Measurements from ENCODE around the gene SLC23A2. TPM values are rescaled to one million over a fixed set of nuclear protein-coding genes. Genes with fewer than 3 reads are reported as not detected.

The SLC23A2 gene
- total RNA-seq, 1 experiment from 2014 or later: 24.0 TPM

DNA sequence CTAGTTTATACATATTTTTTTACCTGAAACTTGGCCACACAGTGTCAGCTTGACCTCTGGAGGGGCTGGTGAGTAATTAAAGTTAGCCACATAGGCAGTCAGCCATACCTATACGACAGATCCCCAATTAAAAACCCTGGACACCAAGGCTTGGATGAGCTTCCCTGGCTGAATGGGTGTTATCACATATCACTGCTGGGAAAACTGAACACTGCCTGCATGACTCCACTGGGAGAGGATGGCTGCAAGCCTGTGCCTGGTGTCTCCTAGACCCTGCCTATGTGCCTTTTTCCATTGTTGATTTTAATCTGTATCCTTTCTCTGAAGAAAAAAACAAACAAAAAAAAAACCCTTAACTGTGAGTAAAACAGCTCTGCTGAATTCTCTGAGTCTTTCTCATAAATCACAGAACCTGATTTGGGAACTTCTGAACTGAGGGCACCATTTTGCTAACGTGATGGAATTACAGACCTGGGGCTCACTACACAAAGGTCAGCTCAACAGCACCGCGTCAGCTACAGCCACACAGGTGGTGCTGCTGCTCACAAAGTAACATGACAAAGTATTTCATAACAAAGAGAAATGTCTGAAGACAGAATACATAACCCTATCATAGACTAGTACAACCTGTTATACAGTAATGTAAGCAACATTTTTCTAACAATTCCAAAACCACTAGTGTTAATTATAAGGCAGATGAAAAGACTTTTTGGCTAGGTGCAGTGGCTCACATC is 97.0 kb downstream of the SLC23A2 start:
- no peak for DNase-seq (ENCODE audit: unreplicated experiment)
- intact Hi-C loops (cut with micrococcal nuclease): no loop called here
- no peaks in the 10 kb centered on the region for H3K27me3 Mint-ChIP-seq (ENCODE audit: insufficient read depth, unreplicated experiment)
- H3K9me3 Mint-ChIP-seq (ENCODE audit: unreplicated experiment): peaks cover 7% of the 10 kb centered on the region
- no peak overlapping the region for H3K4me3 Mint-ChIP-seq (ENCODE audit: unreplicated experiment)
- CTCF ChIA-PET: interaction anchor here (0.6 to 1.4 kb wide), 3 partner anchors 19 to 1274 kb away, joined by 3 to 6 read pairs (median 4); no protein-coding TSS in a partner anchor
- BruUV-seq (replicated peaks): no TSS peak
- POLR2A ChIA-PET: interaction anchor here (0.8 kb wide), 1 partner anchor 12 kb away, joined by 3 read pairs; no protein-coding TSS in a partner anchor
- no peak overlapping the region for H3K27ac Mint-ChIP-seq (ENCODE audit: low read depth, unreplicated experiment)
- peaks cover 10% of the 10 kb centered on the region for H3K36me3 Mint-ChIP-seq (ENCODE audit: insufficient read depth, unreplicated experiment)
- H3K4me1 Mint-ChIP-seq (ENCODE audit: insufficient read depth, unreplicated experiment): peaks cover 9% of the 10 kb centered on the region
- TF ChIP-seq CTCF (IDR thresholded peaks at IDR 0.05; ENCODE audit: unreplicated experiment): no peak

- no peak overlapping the region for H3K27ac Mint-ChIP-seq (ENCODE audit: low read depth, unreplicated experiment)
- no peak for TF ChIP-seq CTCF (IDR thresholded peaks at IDR 0.05; ENCODE audit: unreplicated experiment)
- H3K9me3 Mint-ChIP-seq (ENCODE audit: unreplicated experiment): peaks cover 4% of the 10 kb centered on the region
- peaks cover 24% of the 10 kb centered on the region for H3K4me1 Mint-ChIP-seq (ENCODE audit: insufficient read depth, unreplicated experiment)
- H3K36me3 Mint-ChIP-seq (ENCODE audit: insufficient read depth, unreplicated experiment): peaks cover 15% of the 10 kb centered on the region
- no peaks in the 10 kb centered on the region for H3K27me3 Mint-ChIP-seq (ENCODE audit: insufficient read depth, unreplicated experiment)
- CTCF ChIA-PET: no interaction called here
- intact Hi-C loops (cut with micrococcal nuclease): no loop called here
- no peak for DNase-seq (ENCODE audit: unreplicated experiment)
- BruUV-seq (replicated peaks): no TSS peak
- no peak overlapping the region for H3K4me3 Mint-ChIP-seq (ENCODE audit: unreplicated experiment)
- POLR2A ChIA-PET: interaction anchor here (0.6 to 0.9 kb wide), 2 partner anchors 110 to 116 kb away, joined by 3 read pairs; no protein-coding TSS in a partner anchor
Observed at GRCh38 chr20:4902788-4903187, 98.5 kb downstream of the SLC23A2 start.

GRCh38 chr20:4901031-4901818 is 100.1 kb downstream of the SLC23A2 start:
- Mint-ChIP-seq H3K4me1 (ENCODE audit: insufficient read depth, unreplicated experiment) (peaks cover 33% of the 10 kb centered on the region), H3K4me3 (ENCODE audit: unreplicated experiment) (no peak overlapping the region), H3K9me3 (ENCODE audit: unreplicated experiment) (no peaks in the 10 kb centered on the region), H3K27ac (ENCODE audit: low read depth, unreplicated experiment) (no peak overlapping the region), H3K36me3 (ENCODE audit: insufficient read depth, unreplicated experiment) (peaks cover 15% of the 10 kb centered on the region), H3K27me3 (ENCODE audit: insufficient read depth, unreplicated experiment) (no peaks in the 10 kb centered on the region)
- intact Hi-C loops (cut with micrococcal nuclease): no loop called here
- no TSS peak for BruUV-seq (replicated peaks)
- ChIA-PET CTCF (interaction anchor here (1.1 to 2.2 kb wide), 4 partner anchors 10 to 200 kb away, joined by 3 to 7 read pairs (median 4); no protein-coding TSS in a partner anchor), POLR2A (interaction anchor here (0.6 to 1.2 kb wide), 2 partner anchors 15 to 136 kb away, joined by 3 to 4 read pairs; no protein-coding TSS in a partner anchor)
- DNase-seq (ENCODE audit: unreplicated experiment): no peak
- no peak for TF ChIP-seq CTCF (IDR thresholded peaks at IDR 0.05; ENCODE audit: unreplicated experiment)

All from MCF 10A (cell line).